HG02938 (cell line): ENCODE results near the gene DIPK1A.

ENCODE experiments used
- ATAC-seq: cut with Tn5 transposase; IDR thresholded peaks from one replicate; pipeline ENCODE4 v1.9.1; 2021; ENCODE audit warnings: mild to moderate bottlenecking, moderate library complexity; ENCODE audit not compliant: unreplicated experiment

The DIPK1A gene

DNA sequence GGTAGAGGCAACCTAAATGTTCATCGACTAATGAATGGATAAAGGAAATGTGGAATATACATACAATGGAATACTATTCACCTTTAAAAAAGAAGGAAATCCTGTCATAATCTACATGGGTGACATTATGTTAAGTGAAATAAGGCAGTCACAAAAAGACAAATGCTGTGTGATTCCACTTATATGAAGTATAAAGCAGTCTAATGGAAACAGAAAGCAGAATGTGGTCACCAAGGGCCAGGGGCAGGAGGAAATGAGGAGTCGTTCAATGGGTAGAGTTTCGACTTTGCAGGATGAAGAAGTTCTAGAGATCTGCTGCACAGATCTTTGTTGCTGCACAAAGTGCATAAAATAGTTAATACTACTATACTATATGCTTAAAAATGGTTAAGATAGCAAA is 7.8 kb downstream of the DIPK1A start:
- ATAC-seq = peak; percentile 78

DNA sequence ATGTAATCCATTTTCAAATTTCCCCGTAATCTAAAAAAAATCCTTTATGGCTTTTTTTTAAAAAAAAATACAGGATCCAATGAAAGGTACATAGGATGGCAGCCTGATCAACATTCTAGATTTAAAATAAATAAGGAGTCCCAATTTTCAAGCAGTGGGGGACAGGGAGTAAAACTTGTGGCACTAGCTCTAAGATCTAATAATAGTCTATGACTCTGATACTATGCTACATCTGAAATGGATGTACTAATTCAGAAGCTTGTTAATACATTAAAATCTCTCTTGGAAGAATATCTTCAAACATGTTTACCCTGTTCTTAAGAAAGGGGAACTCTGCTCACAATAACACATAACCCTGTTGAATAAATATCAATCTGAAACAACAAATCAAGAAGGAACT is 8.5 kb downstream of the DIPK1A start:
- ATAC-seq = no peak

- peak; percentile 56 for ATAC-seq
Observed at GRCh38 chr1:92951141-92951582, 10.1 kb downstream of the DIPK1A start.

- no peak for ATAC-seq
Observed at GRCh38 chr1:92949937-92950817, 11.1 kb downstream of the DIPK1A start.

DNA sequence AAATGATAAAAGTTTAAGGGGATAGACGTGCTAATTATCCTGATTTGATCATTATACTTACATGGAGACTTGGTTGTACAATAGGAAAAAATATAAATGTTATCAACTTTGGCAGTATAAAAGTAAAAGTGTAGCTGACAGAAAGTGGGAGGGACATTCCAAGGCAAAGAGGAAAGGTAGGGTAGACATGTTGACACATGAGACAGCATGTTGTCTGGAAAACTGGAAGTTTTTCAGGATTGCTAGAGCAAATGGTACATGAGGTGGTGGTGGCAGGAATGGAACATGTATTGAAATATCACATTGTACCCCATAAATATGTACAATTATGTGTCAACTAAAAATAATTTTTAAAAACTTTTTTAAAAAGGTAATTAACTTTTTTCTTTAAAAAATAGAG is 13.2 kb downstream of the DIPK1A start:
- no peak for ATAC-seq

DNA sequence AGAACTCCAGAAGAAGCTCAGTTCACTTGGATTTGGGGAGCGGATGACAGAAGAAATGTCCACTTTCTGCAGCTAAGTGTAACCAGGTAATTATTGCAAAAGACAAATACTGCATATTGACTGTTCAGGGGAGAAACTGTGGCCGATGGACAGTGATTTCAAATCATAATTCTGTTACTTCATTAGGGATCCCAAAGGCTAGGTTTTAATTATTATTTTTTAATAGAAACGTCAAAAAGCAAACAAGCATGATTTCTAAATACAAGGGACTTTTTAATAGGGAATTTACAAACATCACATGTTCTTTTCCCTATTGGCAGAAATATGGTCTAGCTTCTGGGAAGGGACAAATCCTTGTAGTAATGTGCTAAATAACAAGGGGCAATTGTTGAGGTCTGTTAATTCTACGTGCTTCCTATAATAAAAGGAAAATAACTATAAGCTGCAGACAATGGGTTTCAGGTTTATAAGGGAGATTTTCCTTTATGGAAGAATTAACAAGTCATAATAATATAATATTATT is 15.5 kb downstream of the DIPK1A start:
- no peak for ATAC-seq

GRCh38 chr1:92944901-92945747 is 16.1 kb downstream of the DIPK1A start:
- ATAC-seq = no peak

DNA sequence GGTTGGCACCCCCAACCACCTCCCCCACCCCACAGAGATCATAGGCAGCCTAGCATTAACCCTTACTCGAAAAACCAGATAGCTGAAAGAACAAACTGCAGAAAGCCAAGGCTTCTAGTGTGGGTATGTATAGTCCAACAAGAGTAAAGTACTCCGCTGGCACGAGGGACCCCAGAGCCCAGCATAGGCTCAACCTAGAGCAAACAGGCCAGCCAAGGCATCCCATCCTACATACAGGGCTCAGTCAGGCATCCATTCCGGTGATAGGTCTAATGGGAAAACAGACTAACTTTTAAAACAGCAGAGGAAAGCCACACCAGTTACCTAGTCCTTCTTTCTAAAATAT is 17.8 kb downstream of the DIPK1A start:
- ATAC-seq = no peak

- no peak for ATAC-seq
Observed at GRCh38 chr1:92940541-92940940, 20.7 kb downstream of the DIPK1A start.

- ATAC-seq = no peak
Observed at GRCh38 chr1:92937731-92938130, 23.5 kb downstream of the DIPK1A start.

DNA sequence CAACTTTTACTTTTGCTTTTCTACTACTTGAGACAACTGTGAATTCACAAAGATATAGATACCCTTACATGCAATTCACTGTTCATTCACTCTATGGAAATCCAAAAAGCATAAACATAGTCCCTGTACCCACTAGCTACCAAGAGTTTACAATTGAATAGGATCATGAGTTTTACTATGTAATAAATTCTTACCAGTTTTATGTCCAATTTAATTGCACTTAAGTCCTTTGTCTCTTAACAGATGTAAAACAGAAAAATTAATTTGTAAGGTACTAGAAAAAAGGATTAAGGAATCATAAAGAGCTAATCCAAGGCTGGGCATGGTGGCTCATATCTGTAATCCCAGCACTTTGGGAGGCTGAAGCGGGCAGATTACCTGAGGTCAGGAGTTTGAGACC is 24.4 kb downstream of the DIPK1A start:
- ATAC-seq = no peak

DNA sequence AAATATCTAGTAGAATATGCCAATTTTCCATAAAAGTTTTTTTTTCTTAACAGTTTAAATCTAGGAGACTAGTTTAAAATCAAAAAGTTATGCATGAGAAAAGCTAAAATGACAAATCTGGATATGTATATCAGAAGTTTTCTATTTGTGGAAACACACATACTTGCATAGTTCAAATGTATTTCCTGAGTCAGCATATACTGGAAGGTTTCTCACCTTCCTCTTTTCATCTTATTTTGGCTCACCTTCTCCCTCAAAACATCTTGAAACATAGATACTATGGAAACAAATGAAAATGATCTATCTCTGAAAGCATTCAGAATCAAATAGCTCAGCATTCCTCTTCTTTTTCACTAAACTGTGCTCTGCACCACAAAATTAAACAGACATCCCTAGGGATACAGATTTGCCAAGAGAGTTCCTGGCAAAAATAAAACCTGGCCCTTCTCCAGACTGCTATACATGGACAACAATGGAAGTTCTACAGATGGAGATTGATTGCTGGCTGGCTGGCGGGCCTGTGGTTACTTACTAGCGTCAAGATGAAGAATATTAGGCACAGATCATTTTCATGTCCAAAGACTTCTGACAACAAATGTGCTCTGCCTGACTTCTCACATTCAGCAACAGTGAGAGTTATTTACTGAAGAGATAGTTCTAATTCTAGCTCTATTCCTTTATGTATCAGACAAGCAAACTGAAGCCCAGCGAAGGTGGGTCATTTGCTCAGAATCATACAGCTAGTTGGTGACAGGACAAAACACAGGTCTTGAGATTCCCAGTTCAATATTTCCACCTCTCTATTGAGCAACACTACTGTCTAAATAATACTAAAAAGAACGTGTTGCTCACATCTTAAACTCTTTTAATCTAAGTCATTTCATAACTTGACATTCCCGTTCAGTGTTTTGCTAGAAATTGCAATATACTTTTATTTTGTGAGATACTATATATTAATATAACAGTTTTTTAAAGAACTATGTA is 26.6 kb downstream of the DIPK1A start:
- no peak for ATAC-seq

DNA sequence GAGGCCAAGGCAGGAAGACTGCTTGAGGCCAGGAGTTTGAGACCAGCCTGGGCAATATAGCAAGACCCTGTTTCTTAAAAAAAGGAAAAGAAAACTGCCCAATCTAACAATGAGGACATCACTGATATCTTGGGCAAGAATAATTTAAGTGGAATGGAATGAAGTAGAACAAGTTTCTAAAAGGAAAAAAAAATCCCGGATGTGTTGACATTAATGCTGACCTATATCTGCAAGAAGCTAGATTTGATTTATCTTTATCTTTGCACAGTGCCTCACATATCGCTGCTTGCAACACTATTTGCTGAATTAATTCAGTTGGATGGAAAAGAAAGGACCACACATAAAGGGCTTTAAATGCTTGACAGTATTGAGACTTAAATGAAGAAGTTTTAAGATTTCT is 27.8 kb downstream of the DIPK1A start:
- ATAC-seq = no peak

DNA sequence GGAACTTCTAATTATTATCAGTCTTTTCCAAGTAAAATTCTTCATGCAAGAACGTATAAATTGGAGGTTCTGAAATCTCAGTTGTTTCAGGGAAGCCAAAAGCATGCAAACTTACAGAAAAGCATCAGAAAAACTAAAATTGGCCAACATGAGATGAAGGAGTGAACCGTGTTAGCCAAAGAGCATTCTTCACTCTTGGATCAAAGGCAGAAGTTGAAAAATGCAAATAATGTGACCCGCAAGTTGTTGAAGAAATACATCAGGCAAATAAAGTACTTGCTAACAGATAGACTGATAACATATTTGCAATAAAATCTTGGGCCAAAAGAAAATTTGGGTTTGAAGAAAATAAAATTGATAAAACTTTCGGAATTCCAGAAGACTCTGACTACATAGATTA is 29.6 kb downstream of the DIPK1A start:
- no peak for ATAC-seq

- no peak for ATAC-seq
Observed at GRCh38 chr1:92929461-92929860, 31.8 kb downstream of the DIPK1A start.

DNA sequence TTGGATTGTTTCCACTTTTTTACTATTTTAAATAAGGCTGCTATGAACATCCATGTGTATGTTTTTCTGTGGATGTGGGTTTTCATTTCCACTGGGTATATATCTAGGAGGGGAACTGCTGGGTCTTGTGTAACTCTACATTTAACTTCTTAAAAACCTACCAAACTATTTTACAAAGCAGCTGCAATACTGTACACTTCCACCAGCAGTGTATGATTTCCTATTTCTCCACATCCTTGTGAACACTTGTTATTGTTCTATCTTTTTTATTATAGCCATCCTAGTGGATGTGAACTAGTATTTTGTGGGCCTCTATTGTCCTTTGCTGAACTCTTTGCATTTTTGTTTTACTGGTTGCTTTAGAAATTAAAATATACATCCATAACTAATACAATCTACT is 33.4 kb downstream of the DIPK1A start:
- no peak for ATAC-seq

DNA sequence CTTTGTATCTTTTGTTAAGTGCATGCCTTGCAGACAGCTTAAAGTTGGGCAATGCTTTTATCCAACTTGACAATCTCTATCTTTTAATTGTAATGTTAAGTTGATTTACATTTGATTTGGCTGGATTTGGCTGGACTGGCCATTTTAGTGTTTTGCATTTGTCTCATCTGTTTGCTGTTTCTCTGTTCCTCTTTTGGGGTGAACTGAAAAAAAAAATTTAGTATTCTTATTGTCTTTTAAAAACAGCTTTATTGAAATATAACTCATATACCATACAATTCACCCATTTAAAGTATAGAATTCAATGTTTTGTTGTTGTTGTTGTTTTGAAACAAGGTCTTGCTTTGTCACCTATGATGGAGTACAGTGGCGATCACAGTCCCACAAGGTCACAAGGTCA is 34.4 kb downstream of the DIPK1A start:
- ATAC-seq = no peak

- no peak for ATAC-seq
Observed at GRCh38 chr1:92924501-92924900, 36.8 kb downstream of the DIPK1A start.

- ATAC-seq = no peak
Observed at GRCh38 chr1:92923664-92924063, 37.6 kb downstream of the DIPK1A start.

GRCh38 chr1:92922356-92923035 is 38.8 kb downstream of the DIPK1A start:
- ATAC-seq = no peak
